ENCODE measurements around the gene RMND5A. TPM values are rescaled to one million over a fixed set of nuclear protein-coding genes. Genes with fewer than 3 reads are reported as not detected.

RMND5A gene
- total RNA-seq, 4 donors from 2014 or later = 40.6 to 94.7 (median 68.5) TPM

GRCh38 chr2:86675104-86675503, 45.0 kb upstream of the RMND5A start:
- Histone ChIP-seq H3K4me1 (peaks cover 3% of the 10 kb centered on the region), H3K27ac (no peak overlapping the region), H3K9me3 (no peaks in the 10 kb centered on the region), H3K4me3 (no peak overlapping the region), H3K36me3 (no peaks in the 10 kb centered on the region), H3K27me3 (no peaks in the 10 kb centered on the region)
- no peak for DNase-seq (ENCODE audit: low spot score in 2 of 2)
- 39% methylated on average over 2 of the region's 2 CpGs for WGBS
- TF ChIP-seq POLR2AphosphoS5 (IDR thresholded peaks at IDR 0.05) (no peak), POLR2A (IDR thresholded peaks at IDR 0.05) (no peak), EP300 (IDR thresholded peaks at IDR 0.05) (no peak), CTCF (IDR thresholded peaks at IDR 0.05) (no peak)

- WGBS = 78% methylated on average over 3 of the region's 3 CpGs
- TF ChIP-seq POLR2A (IDR thresholded peaks at IDR 0.05) (no peak), POLR2AphosphoS5 (IDR thresholded peaks at IDR 0.05) (no peak), CTCF (IDR thresholded peaks at IDR 0.05) (no peak), EP300 (IDR thresholded peaks at IDR 0.05) (no peak)
- no peaks in the 10 kb centered on the region for H3K27me3 ChIP-seq
- peaks cover 3% of the 10 kb centered on the region for H3K4me1 ChIP-seq
- H3K4me3 ChIP-seq = no peak overlapping the region
- H3K9me3 ChIP-seq = no peaks in the 10 kb centered on the region
- DNase-seq (ENCODE audit: low spot score in 2 of 2) = no peak
- H3K36me3 ChIP-seq = no peaks in the 10 kb centered on the region
- no peak overlapping the region for H3K27ac ChIP-seq
These were observed 44.5 kb upstream of the RMND5A start for GRCh38 chr2:86675511-86676015.

GRCh38 chr2:86677816-86678215, 42.3 kb upstream of the RMND5A start:
- TF ChIP-seq POLR2AphosphoS5 (IDR thresholded peaks at IDR 0.05) = no peak
- TF ChIP-seq EP300 (IDR thresholded peaks at IDR 0.05) = no peak
- no peak for TF ChIP-seq POLR2A (IDR thresholded peaks at IDR 0.05)
- no peak for TF ChIP-seq CTCF (IDR thresholded peaks at IDR 0.05)
- Histone ChIP-seq H3K27ac (no peak overlapping the region), H3K4me1 (no peaks in the 10 kb centered on the region), H3K4me3 (no peak overlapping the region), H3K27me3 (no peaks in the 10 kb centered on the region), H3K9me3 (no peaks in the 10 kb centered on the region), H3K36me3 (no peaks in the 10 kb centered on the region)
- no peak for DNase-seq (ENCODE audit: low spot score in 2 of 2)

- Histone ChIP-seq H3K27ac (no peak overlapping the region), H3K4me3 (no peak overlapping the region), H3K36me3 (no peaks in the 10 kb centered on the region), H3K27me3 (no peaks in the 10 kb centered on the region), H3K4me1 (no peaks in the 10 kb centered on the region), H3K9me3 (no peaks in the 10 kb centered on the region)
- DNase-seq (ENCODE audit: low spot score in 2 of 2) = no peak
- TF ChIP-seq POLR2AphosphoS5 (IDR thresholded peaks at IDR 0.05) (no peak), CTCF (IDR thresholded peaks at IDR 0.05) (no peak), EP300 (IDR thresholded peaks at IDR 0.05) (no peak), POLR2A (IDR thresholded peaks at IDR 0.05) (no peak)
These were observed 41.1 kb upstream of the RMND5A start for GRCh38 chr2:86679036-86679435.

- TF ChIP-seq EP300 (IDR thresholded peaks at IDR 0.05) = no peak
- no peak for TF ChIP-seq CTCF (IDR thresholded peaks at IDR 0.05)
- TF ChIP-seq POLR2AphosphoS5 (IDR thresholded peaks at IDR 0.05) = no peak
- no peak for TF ChIP-seq POLR2A (IDR thresholded peaks at IDR 0.05)
- DNase-seq (ENCODE audit: low spot score in 2 of 2) = no peak
- WGBS = 88% methylated on average over 1 of the region's 1 CpG
These were observed 34.7 kb upstream of the RMND5A start for GRCh38 chr2:86685351-86685750.

More at GRCh38 chr2:86685351-86685750, 34.7 kb upstream of the RMND5A start:
- H3K4me3 ChIP-seq = no peak overlapping the region
- no peaks in the 10 kb centered on the region for H3K27me3 ChIP-seq
- no peak overlapping the region for H3K27ac ChIP-seq
- H3K4me1 ChIP-seq = no peaks in the 10 kb centered on the region
- H3K36me3 ChIP-seq = no peaks in the 10 kb centered on the region
- no peaks in the 10 kb centered on the region for H3K9me3 ChIP-seq
